Measurements from ENCODE around the gene NTM.
"Not testable (repeated sequence)": the region's sequence is repeated elsewhere in the genome, so short reads cannot be mapped to it uniquely, and the experiment has no call there.

NTM gene

DNA sequence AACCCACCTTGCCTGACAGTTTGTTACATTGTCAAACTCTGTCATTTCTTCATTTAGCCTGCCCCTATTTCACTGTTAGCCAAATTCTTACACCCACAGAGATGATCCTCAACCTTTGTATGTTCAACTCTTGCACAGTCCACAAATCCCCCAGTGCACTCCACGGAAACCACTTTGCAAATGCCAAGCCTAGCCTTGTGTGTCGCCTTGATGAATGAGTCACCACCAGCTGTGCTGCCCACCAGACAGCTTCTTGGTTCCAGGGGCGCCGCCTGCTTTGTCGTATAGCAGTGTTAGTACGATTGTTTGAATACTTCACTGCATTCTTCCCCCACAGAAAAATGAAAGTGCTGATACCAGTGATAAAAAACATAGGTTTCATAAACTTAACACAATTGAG, 686.3 kb downstream of the NTM start:
- no peaks in the 10 kb centered on the region for H3K36me3 ChIP-seq (ENCODE audit: control insufficient read depth, insufficient read depth, low read length)
- peak overlapping the region; percentile 65 for H3K27ac ChIP-seq (ENCODE audit: low read depth, low read length, severe bottlenecking)
- peaks cover 78% of the 10 kb centered on the region for H3K4me1 ChIP-seq (ENCODE audit: control insufficient read depth, insufficient read depth, low read length, poor library complexity, severe bottlenecking)
- no peak overlapping the region for H3K4me3 ChIP-seq (ENCODE audit: extremely low read depth, insufficient read depth, low read length, poor library complexity, severe bottlenecking)
- 76 to 77% methylated on average over 2 to 4 of the region's 6 CpGs for WGBS, 2 experiments (ENCODE audit: insufficient coverage in 2 of 2)
- no peaks in the 10 kb centered on the region for H3K9me3 ChIP-seq (ENCODE audit: control insufficient read depth, low read length)

DNA sequence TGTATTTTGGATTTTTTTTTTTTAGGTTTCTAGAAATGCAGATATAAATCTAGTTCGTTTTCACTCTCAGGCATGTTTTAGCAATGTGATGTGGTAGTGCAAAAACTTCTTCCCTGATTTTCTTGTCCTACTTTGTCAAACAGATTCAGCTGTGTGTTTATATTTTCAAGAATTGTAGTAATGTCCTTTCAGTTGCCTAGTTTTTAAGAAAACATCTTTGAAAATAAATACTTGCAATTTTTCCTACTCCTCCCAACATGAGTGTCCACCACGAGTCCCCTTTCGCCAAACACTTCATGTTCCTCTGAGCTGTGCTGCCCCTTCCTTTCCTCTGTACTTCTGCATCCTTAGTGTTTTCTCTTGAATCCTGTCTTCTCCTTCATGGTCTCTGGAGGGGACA, 686.9 kb downstream of the NTM start:
- WGBS, 2 experiments (ENCODE audit: insufficient coverage in 2 of 2) = 84 to 89% methylated on average over 3 of the region's 3 CpGs
- Histone ChIP-seq H3K27ac (ENCODE audit: low read depth, low read length, severe bottlenecking) (peak overlapping the region; percentile 65), H3K4me1 (ENCODE audit: control insufficient read depth, insufficient read depth, low read length, poor library complexity, severe bottlenecking) (peaks cover 73% of the 10 kb centered on the region), H3K9me3 (ENCODE audit: control insufficient read depth, low read length) (no peaks in the 10 kb centered on the region), H3K4me3 (ENCODE audit: extremely low read depth, insufficient read depth, low read length, poor library complexity, severe bottlenecking) (no peak overlapping the region), H3K36me3 (ENCODE audit: control insufficient read depth, insufficient read depth, low read length) (no peaks in the 10 kb centered on the region)

DNA sequence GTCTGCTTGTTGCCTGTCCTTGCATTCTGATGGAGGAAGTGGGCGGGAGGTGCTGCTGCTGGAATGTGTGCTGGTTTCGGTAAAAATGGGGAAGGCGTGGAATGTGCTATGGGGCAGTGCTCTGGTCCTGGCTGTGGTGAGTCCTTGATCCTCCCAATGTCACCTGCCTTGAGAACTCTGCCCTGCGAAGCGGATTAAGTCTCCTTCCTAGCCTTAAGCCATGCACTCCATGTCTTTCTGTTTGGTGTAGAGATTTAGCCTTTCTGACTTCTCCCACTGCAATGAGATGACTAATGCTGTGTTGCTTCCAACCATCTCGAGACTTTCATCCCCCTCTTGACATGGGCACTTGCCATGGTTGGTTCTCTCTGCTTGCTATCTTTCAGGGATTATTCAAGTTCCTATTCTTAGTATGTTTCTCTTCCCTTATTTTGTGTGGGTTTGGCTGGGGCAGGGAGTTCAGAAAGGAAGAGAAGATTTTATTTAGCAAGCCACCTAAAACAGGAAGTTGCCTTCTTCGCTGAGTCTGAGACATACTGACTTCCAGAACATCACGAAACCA, 687.9 kb downstream of the NTM start:
- WGBS, 2 experiments (ENCODE audit: insufficient coverage in 2 of 2) = 75 to 83% methylated on average over 8 of the region's 8 CpGs
- Histone ChIP-seq H3K27ac (ENCODE audit: low read depth, low read length, severe bottlenecking) (peak overlapping the region; percentile 65), H3K4me3 (ENCODE audit: extremely low read depth, insufficient read depth, low read length, poor library complexity, severe bottlenecking) (no peak overlapping the region), H3K4me1 (ENCODE audit: control insufficient read depth, insufficient read depth, low read length, poor library complexity, severe bottlenecking) (peaks cover 80% of the 10 kb centered on the region), H3K9me3 (ENCODE audit: control insufficient read depth, low read length) (no peaks in the 10 kb centered on the region), H3K36me3 (ENCODE audit: control insufficient read depth, insufficient read depth, low read length) (no peaks in the 10 kb centered on the region)

DNA sequence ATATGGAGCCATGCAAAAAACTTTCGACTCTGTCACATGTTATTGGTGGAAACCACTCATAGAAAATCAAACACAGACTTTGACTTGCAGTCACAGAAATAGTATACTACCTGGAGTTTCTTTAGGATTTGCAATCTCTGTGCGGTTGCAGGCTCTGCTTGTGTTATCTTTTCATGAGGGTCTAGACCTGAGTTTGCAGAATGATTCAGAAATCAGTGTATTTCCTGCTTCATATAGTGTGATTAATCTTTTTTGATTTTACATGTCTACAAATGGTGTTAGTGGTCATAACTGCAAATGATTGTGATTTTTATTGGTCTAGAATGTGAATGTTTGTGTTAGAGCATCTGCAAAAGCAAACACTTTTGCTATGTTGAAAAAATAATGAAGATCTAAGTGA, 690.2 kb downstream of the NTM start:
- no peak overlapping the region for H3K27ac ChIP-seq (ENCODE audit: low read depth, low read length, severe bottlenecking)
- peaks cover 84% of the 10 kb centered on the region for H3K4me1 ChIP-seq (ENCODE audit: control insufficient read depth, insufficient read depth, low read length, poor library complexity, severe bottlenecking)
- no peak overlapping the region for H3K4me3 ChIP-seq (ENCODE audit: extremely low read depth, insufficient read depth, low read length, poor library complexity, severe bottlenecking)
- peaks cover under 1% of the 10 kb centered on the region for H3K9me3 ChIP-seq (ENCODE audit: control insufficient read depth, low read length)
- 100% methylated on average over 2 of the region's 2 CpGs for WGBS, 2 experiments (ENCODE audit: insufficient coverage in 2 of 2)
- no peaks in the 10 kb centered on the region for H3K36me3 ChIP-seq (ENCODE audit: control insufficient read depth, insufficient read depth, low read length)

DNA sequence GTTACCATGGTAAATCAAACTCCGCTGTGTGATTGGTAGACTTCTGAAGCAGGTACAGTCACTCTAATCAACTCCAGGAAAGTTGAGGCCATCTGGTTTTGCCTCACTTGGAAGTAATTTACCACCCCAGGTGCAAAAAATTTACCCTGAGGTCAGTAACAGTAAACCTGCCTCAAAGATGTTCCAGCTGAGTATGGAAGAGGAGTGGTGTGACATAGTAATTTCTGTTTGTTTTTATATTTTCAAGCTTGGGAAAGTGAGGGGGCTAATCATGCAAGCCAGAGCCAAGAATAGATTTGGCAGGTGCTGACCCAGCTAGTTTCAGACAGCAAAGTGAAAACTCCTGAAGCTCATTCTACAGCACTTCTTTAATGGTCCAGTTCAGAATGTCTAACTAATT, 691.6 kb downstream of the NTM start:
- Histone ChIP-seq H3K36me3 (ENCODE audit: control insufficient read depth, insufficient read depth, low read length) (no peaks in the 10 kb centered on the region), H3K4me1 (ENCODE audit: control insufficient read depth, insufficient read depth, low read length, poor library complexity, severe bottlenecking) (peaks cover 72% of the 10 kb centered on the region), H3K27ac (ENCODE audit: low read depth, low read length, severe bottlenecking) (no peak overlapping the region), H3K9me3 (ENCODE audit: control insufficient read depth, low read length) (peaks cover 15% of the 10 kb centered on the region), H3K4me3 (ENCODE audit: extremely low read depth, insufficient read depth, low read length, poor library complexity, severe bottlenecking) (no peak overlapping the region)
- 100% methylated on average over 1 of the region's 1 CpG; no CpG with 5 or more reads in 1 of the 2 experiments for WGBS, 2 experiments (ENCODE audit: insufficient coverage in 2 of 2)

DNA sequence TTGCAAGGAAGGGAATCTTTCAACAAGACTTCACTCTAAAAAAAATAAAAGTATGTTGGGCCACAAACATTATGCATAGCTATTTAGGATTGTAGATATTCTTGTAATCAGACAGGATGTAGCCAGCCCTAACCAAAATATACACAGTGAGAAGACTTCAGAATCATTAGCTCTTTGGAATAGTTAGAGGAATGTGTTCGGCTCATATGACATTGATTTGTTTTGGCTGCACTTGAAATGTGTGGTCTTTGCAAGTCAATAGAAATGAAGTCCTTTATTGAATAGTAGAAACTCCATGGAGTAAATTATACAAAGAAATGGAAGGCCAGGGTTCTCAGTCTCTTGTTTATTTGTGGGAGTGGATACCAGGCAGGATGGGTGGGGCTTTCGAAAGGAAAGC, 692.1 kb downstream of the NTM start:
- no peaks in the 10 kb centered on the region for H3K36me3 ChIP-seq (ENCODE audit: control insufficient read depth, insufficient read depth, low read length)
- H3K27ac ChIP-seq (ENCODE audit: low read depth, low read length, severe bottlenecking) = no peak overlapping the region
- H3K9me3 ChIP-seq (ENCODE audit: control insufficient read depth, low read length) = peaks cover 20% of the 10 kb centered on the region
- 78 to 100% methylated on average over 1 of the region's 2 CpGs for WGBS, 2 experiments (ENCODE audit: insufficient coverage in 2 of 2)
- H3K4me1 ChIP-seq (ENCODE audit: control insufficient read depth, insufficient read depth, low read length, poor library complexity, severe bottlenecking) = peaks cover 67% of the 10 kb centered on the region
- no peak overlapping the region for H3K4me3 ChIP-seq (ENCODE audit: extremely low read depth, insufficient read depth, low read length, poor library complexity, severe bottlenecking)

DNA sequence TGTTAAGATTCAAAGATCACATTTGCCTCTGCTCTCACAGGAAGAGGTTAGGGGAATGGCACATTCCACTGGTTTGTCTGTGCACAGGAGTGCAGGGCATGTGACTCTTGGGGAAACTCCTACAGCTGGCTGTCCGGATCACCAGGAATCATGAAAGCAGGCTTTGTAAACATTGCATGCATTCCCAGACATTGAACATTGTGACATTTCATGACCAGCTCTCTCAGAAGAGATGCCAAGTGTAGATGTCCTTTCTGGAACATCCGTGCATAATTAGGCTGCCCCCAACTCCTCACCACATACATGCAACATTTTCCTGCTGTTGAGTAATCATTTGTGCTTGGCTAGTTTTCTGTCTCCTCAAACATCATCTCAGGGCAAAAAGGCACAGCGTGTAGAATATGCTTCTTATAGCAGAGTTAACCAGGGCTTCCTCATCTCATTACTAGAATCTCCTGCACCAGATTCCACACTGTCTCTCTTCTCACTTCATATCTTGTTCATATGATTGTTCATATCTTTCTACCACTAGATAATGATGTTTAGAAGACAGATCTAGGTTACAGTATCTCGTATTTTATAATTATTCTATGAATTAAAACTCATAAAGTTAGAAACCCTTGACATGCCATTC, 694.7 kb downstream of the NTM start:
- Histone ChIP-seq H3K4me1 (ENCODE audit: control insufficient read depth, insufficient read depth, low read length, poor library complexity, severe bottlenecking) (peaks cover 42% of the 10 kb centered on the region), H3K9me3 (ENCODE audit: control insufficient read depth, low read length) (peaks cover 22% of the 10 kb centered on the region), H3K27ac (ENCODE audit: low read depth, low read length, severe bottlenecking) (peak overlapping the region; percentile 68), H3K4me3 (ENCODE audit: extremely low read depth, insufficient read depth, low read length, poor library complexity, severe bottlenecking) (no peak overlapping the region), H3K36me3 (ENCODE audit: control insufficient read depth, insufficient read depth, low read length) (no peaks in the 10 kb centered on the region)
- 73 to 89% methylated on average over 1 to 2 of the region's 4 CpGs for WGBS, 2 experiments (ENCODE audit: insufficient coverage in 2 of 2)

DNA sequence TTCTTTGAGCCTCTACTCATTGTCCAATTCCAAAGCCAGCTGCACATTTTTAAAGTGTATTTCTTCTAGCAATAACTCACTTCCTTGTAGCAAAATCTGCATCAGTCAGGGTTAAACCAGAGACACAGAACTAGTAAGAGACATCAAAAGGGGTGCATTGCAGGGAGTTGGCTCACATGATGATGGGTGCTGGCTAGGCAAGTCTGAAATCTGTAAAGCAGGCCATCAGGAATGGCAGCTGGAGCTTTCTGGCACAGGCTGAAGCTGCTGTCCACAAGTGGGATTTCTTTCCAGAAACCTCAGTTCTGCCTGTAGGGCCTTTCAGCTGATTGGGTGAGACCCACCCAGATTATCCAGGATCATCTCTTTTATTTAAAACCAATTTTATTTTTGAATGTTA, 698.1 kb downstream of the NTM start:
- H3K27ac ChIP-seq (ENCODE audit: low read depth, low read length, severe bottlenecking) = no peak overlapping the region
- peaks cover 43% of the 10 kb centered on the region for H3K4me1 ChIP-seq (ENCODE audit: control insufficient read depth, insufficient read depth, low read length, poor library complexity, severe bottlenecking)

DNA sequence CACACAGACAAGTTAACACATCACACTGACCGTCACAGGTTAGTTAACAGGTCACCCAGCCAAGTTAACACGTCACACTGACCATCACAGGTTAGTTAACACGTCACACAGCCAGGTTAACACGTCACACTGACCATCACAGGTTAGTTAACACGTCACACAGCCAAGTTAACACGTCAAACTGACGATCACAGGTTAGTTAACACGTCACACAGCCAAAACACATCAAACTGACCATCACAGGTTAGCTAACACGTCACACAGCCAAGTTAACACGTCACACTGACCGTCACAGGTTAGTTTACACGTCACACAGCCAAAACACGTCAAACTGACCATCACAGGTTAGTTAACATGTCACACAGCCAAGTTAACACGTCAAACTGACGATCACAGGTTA, 699.2 kb downstream of the NTM start:
- WGBS, 2 experiments (ENCODE audit: insufficient coverage in 2 of 2) = 93 to 97% methylated on average over 7 to 12 of the region's 15 CpGs
- Histone ChIP-seq H3K4me1 (ENCODE audit: control insufficient read depth, insufficient read depth, low read length, poor library complexity, severe bottlenecking) (peaks cover 41% of the 10 kb centered on the region), H3K9me3 (ENCODE audit: control insufficient read depth, low read length) (peaks cover 22% of the 10 kb centered on the region)
- H3K36me3 ChIP-seq (ENCODE audit: control insufficient read depth, insufficient read depth, low read length); H3K27ac ChIP-seq (ENCODE audit: low read depth, low read length, severe bottlenecking); H3K4me3 ChIP-seq (ENCODE audit: extremely low read depth, insufficient read depth, low read length, poor library complexity, severe bottlenecking): not testable (repeated sequence)

More for the DNA sequence above, 698.1 kb downstream of the NTM start:
- no peak overlapping the region for H3K4me3 ChIP-seq (ENCODE audit: extremely low read depth, insufficient read depth, low read length, poor library complexity, severe bottlenecking)
- no peaks in the 10 kb centered on the region for H3K36me3 ChIP-seq (ENCODE audit: control insufficient read depth, insufficient read depth, low read length)
- H3K9me3 ChIP-seq (ENCODE audit: control insufficient read depth, low read length) = peaks cover 22% of the 10 kb centered on the region

DNA sequence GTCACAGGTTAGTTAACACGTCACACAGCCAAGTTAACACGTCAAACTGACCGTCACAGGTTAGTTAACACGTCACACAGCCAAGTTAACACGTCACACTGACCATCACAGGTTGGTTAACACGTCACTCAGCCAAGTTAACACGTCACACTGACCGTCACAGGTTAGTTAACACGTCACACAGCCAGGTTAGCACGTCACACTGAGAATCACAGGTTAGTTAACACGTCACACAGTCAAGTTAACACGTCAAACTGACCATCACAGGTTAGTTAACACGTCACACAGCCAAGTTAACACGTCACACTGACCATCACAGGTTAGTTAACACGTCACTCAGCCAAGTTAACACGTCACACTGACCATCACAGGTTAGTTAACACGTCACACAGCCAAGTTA, 700.5 kb downstream of the NTM start:
- H3K27ac ChIP-seq (ENCODE audit: low read depth, low read length, severe bottlenecking); H3K36me3 ChIP-seq (ENCODE audit: control insufficient read depth, insufficient read depth, low read length); H3K4me3 ChIP-seq (ENCODE audit: extremely low read depth, insufficient read depth, low read length, poor library complexity, severe bottlenecking): not testable (repeated sequence)
- Histone ChIP-seq H3K4me1 (ENCODE audit: control insufficient read depth, insufficient read depth, low read length, poor library complexity, severe bottlenecking) (peaks cover 39% of the 10 kb centered on the region), H3K9me3 (ENCODE audit: control insufficient read depth, low read length) (peaks cover 18% of the 10 kb centered on the region)
- 90 to 95% methylated on average over 2 to 8 of the region's 17 CpGs for WGBS, 2 experiments (ENCODE audit: insufficient coverage in 2 of 2)

DNA sequence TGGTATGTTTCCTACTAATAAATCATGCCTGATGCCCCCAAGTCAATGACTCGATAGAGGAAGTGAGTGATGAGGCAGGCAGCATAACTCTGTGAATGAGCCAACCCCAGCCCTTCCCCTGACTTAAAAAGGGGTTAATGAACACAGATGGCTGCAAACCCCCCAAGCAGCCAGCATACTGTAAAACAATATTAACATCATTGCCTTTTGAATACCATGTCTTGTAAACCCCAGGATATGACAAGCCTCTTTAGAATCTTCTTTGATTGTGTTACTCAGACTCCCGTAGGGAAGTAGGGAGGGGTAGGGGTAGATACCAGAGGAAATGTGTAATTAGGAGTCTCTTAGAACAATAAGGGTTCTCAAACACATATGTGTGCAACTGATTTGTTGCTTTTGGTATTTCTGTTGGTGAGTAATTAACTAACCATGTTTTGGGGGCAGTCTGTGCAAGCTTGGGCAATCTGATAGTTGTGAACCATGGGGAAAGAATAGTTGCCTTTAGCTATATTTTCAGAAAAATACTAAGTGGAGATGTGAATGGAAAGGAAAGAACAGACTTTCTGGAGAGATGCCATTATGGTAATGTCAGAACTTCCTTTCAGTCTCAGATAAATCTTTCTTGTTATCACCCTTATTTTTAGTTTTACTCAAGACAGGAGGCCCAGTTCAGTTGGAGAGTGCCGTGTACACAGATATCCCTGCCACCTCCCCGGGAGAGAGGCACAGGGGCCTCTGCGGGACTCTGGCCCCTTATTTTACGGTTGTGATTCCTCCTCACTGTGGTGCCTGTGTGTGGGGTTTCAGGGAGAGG, 701.8 kb downstream of the NTM start:
- 47 to 58% methylated on average over 4 to 5 of the region's 6 CpGs for WGBS, 2 experiments (ENCODE audit: insufficient coverage in 2 of 2)
- Histone ChIP-seq H3K9me3 (ENCODE audit: control insufficient read depth, low read length) (peaks cover 5% of the 10 kb centered on the region), H3K4me1 (ENCODE audit: control insufficient read depth, insufficient read depth, low read length, poor library complexity, severe bottlenecking) (peaks cover 48% of the 10 kb centered on the region), H3K27ac (ENCODE audit: low read depth, low read length, severe bottlenecking) (peak overlapping the region; percentile 95), H3K36me3 (ENCODE audit: control insufficient read depth, insufficient read depth, low read length) (no peaks in the 10 kb centered on the region), H3K4me3 (ENCODE audit: extremely low read depth, insufficient read depth, low read length, poor library complexity, severe bottlenecking) (no peak overlapping the region)
